Renal cortex interstitium (tissue), 11 donors: Measurements from ENCODE around the gene ZBTB46. TPM values are rescaled to one million over a fixed set of nuclear protein-coding genes. Genes with fewer than 3 reads are reported as not detected.
"Not testable (repeated sequence)": the region's sequence is repeated elsewhere in the genome, so short reads cannot be mapped to it uniquely, and the experiment has no call there.

Experiments used
- DNase-seq, 11 donors: peaks; one replicate each; pipeline ENCODE4 v3.0.0-alpha.2; 2013; ENCODE audit warnings: low read depth in 9 of 11, low spot score in 4 of 11; ENCODE audit errors: extremely low read depth in 1 of 11
- polyA plus RNA-seq, 3 donors: library from polyadenylated mRNA; unstranded; fragments of 120-200 nt; gene quantifications; one replicate each; pipeline ENCODE4 v1.2.1, GENCODE V29; 2013; ENCODE audit not compliant: insufficient read length in 3 of 3

Gene ZBTB46
- polyA plus RNA-seq, 3 donors: 15.5 to 20.0 (median 19.2) TPM

- no peak for DNase-seq
Measured at GRCh38 chr20:63807654-63808053, 23.4 kb downstream of the ZBTB46 start.

GRCh38 chr20:63804308-63804636, 26.8 kb downstream of the ZBTB46 start:
- DNase-seq: no peak

- no peak for DNase-seq
Measured at GRCh38 chr20:63802469-63803240, 28.4 kb downstream of the ZBTB46 start.

GRCh38 chr20:63801174-63801573, 29.9 kb downstream of the ZBTB46 start:
- DNase-seq: not testable (repeated sequence)

GRCh38 chr20:63800411-63800810, 30.7 kb downstream of the ZBTB46 start:
- DNase-seq: not testable (repeated sequence)

- DNase-seq: not testable (repeated sequence)
Measured at GRCh38 chr20:63799127-63799526, 31.9 kb downstream of the ZBTB46 start.

- DNase-seq: not testable (repeated sequence)
Measured at GRCh38 chr20:63797175-63797574, 33.9 kb downstream of the ZBTB46 start.

- DNase-seq: no peak
Measured at GRCh38 chr20:63795178-63795830, 35.8 kb downstream of the ZBTB46 start.

- no peak for DNase-seq
Measured at GRCh38 chr20:63794614-63795013, 36.5 kb downstream of the ZBTB46 start.

GRCh38 chr20:63792866-63793265, 38.2 kb downstream of the ZBTB46 start:
- no peak for DNase-seq

GRCh38 chr20:63791497-63792156, 39.4 kb downstream of the ZBTB46 start:
- no peak for DNase-seq

GRCh38 chr20:63790572-63791168, 40.4 kb downstream of the ZBTB46 start:
- no peak for DNase-seq

GRCh38 chr20:63789836-63790571, 41.1 kb downstream of the ZBTB46 start:
- DNase-seq: no peak

GRCh38 chr20:63787749-63788148, 43.3 kb downstream of the ZBTB46 start:
- no peak for DNase-seq

GRCh38 chr20:63787302-63787701, 43.8 kb downstream of the ZBTB46 start:
- no peak for DNase-seq

- no peak for DNase-seq
Measured at GRCh38 chr20:63785691-63786131, 45.4 kb downstream of the ZBTB46 start.

- no peak for DNase-seq
Measured at GRCh38 chr20:63783970-63784369, 47.1 kb downstream of the ZBTB46 start.

- no peak for DNase-seq
Measured at GRCh38 chr20:63782521-63782971, 48.5 kb downstream of the ZBTB46 start.

GRCh38 chr20:63782051-63782471, 49.0 kb downstream of the ZBTB46 start:
- DNase-seq: no peak
